NCI-H1436 treated with DMSO at 0.1 percent for 48 hours (cell line): ENCODE data around the gene ANLN.
"Not testable (repeated sequence)": the region's sequence is repeated elsewhere in the genome, so short reads cannot be mapped to it uniquely, and the experiment has no call there.

Experiments
- DNase-seq: peaks from one replicate; lab custom pipeline; 2025; lab: John Stamatoyannopoulos, UW

The ANLN gene

GRCh38 chr7:36466001-36466400 lies 76.3 kb downstream of the ANLN start:
- not testable (repeated sequence) for DNase-seq

- DNase-seq: no peak
These were observed 78.9 kb downstream of the ANLN start for GRCh38 chr7:36468370-36469101.

GRCh38 chr7:36469236-36469635 lies 79.6 kb downstream of the ANLN start:
- no peak for DNase-seq

GRCh38 chr7:36472141-36472729 lies 82.6 kb downstream of the ANLN start:
- DNase-seq: no peak

GRCh38 chr7:36473454-36474282 lies 84.0 kb downstream of the ANLN start:
- DNase-seq: no peak

GRCh38 chr7:36474283-36475010 lies 84.8 kb downstream of the ANLN start:
- no peak for DNase-seq

- no peak for DNase-seq
These were observed 85.3 kb downstream of the ANLN start for GRCh38 chr7:36475011-36475342.

- no peak for DNase-seq
These were observed 85.7 kb downstream of the ANLN start for GRCh38 chr7:36475381-36475780.

- DNase-seq: no peak
These were observed 89.1 kb downstream of the ANLN start for GRCh38 chr7:36478745-36479144.

GRCh38 chr7:36483853-36484252 lies 94.2 kb downstream of the ANLN start:
- not testable (repeated sequence) for DNase-seq

- DNase-seq: no peak
These were observed 94.6 kb downstream of the ANLN start for GRCh38 chr7:36484265-36484664.

GRCh38 chr7:36486336-36486735 lies 96.7 kb downstream of the ANLN start:
- DNase-seq: no peak

- DNase-seq: peak; percentile 37
These were observed 98.2 kb downstream of the ANLN start for GRCh38 chr7:36487756-36488336.

- not testable (repeated sequence) for DNase-seq
These were observed 99.0 kb downstream of the ANLN start for GRCh38 chr7:36488672-36489071.

- DNase-seq: no peak
These were observed 100.8 kb downstream of the ANLN start for GRCh38 chr7:36490419-36490830.

- no peak for DNase-seq
These were observed 101.7 kb downstream of the ANLN start for GRCh38 chr7:36491317-36491716.

GRCh38 chr7:36496576-36496975 lies 106.9 kb downstream of the ANLN start:
- no peak for DNase-seq

GRCh38 chr7:36497176-36497575 lies 107.5 kb downstream of the ANLN start:
- not testable (repeated sequence) for DNase-seq

- DNase-seq: no peak
These were observed 108.1 kb downstream of the ANLN start for GRCh38 chr7:36497775-36498174.
